ENCODE measurements around the gene MYO5A.

- TF ChIP-seq CTCF (IDR thresholded peaks at IDR 0.05; ENCODE audit: low read length) (no peak), EZH2 (IDR thresholded peaks at IDR 0.05; ENCODE audit: borderline replicate concordance, low read length) (no peak)
These were observed 26.1 kb downstream of the MYO5A start for GRCh38 chr15:52502608-52503007.
